ENCODE data around the gene RIOK1. TPM values are rescaled to one million over a fixed set of nuclear protein-coding genes. Genes with fewer than 3 reads are reported as not detected.
"Not testable (repeated sequence)": the region's sequence is repeated elsewhere in the genome, so short reads cannot be mapped to it uniquely, and the experiment has no call there.

RIOK1 gene
- total and polyA plus RNA-seq, 2 experiments from 2014 or later: 15.5 to 19.6 TPM

DNA sequence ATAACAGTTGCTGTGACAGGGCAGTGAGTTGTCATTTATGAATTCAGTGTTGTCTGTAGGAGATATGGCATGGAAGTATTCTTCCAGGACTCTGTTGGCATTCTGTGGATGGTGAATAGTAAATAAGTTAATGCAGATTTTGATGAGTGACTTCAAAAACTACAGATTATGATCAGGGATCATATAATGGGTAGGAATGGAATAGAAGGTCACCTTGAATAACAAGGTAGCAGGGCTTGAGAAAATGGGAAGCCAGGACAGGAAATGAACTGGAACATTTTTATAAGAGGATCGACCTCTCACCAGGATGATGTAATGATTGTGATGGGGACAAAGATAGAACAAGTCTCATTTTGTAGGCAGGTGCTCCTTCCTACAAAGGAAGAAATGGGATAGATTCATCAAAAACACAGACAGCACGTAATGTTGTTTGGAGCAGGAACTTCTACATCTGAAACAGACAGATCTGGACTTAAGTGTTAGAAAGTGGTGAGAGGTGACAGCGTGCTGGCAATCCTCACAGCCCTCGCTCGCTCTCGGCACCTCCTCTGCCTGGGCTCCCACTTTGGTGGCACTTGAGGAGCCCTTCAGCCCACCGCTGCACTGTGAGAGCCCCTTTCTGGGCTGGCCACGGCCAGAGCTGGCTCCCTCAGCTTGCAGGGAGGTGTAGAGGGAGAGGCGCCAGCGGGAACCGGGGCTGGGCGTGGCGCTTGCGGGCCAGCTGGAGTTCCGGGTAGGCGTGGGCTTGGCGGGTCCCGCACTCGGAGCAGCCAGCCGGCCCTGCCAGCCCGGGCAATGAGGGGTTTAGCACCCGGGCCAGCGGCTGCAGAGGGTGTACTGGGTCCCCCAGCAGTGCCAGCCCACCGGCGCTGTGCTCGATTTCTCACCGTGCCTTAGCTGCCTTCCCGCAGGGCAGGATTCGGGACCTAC lies 45.8 kb upstream of the RIOK1 start:
- Histone ChIP-seq H3K9me2 (replicated peaks; ENCODE audit: insufficient read depth) (no peaks in the 10 kb centered on the region), H3K9me3 (ENCODE audit: low read depth) (no peaks in the 10 kb centered on the region), H3K27me3 (no peaks in the 10 kb centered on the region), H3K36me3 (replicated peaks; ENCODE audit: insufficient read depth, low read depth) (no peaks in the 10 kb centered on the region), H3K27ac (no peak overlapping the region), H2AFZ (no peak overlapping the region), H3K79me2 (no peaks in the 10 kb centered on the region), H3K4me2 (no peak overlapping the region), H3K4me3 (no peak overlapping the region), H3K4me1 (ENCODE audit: insufficient read depth) (no peaks in the 10 kb centered on the region), H4K20me1 (ENCODE audit: insufficient read depth, poor library complexity, severe bottlenecking) (no peaks in the 10 kb centered on the region)
- 97% methylated on average over 28 of the region's 29 CpGs for WGBS (ENCODE audit: low lambda C conversion rate, missing lambda C conversion rate)
- TF ChIP-seq EZH2 (IDR thresholded peaks at IDR 0.05; ENCODE audit: borderline replicate concordance) (no peak), EZH2phosphoT487 (IDR thresholded peaks at IDR 0.05; ENCODE audit: low read depth, severe bottlenecking, unreplicated experiment) (no peak)
- TF ChIP-seq, protein P1, sequence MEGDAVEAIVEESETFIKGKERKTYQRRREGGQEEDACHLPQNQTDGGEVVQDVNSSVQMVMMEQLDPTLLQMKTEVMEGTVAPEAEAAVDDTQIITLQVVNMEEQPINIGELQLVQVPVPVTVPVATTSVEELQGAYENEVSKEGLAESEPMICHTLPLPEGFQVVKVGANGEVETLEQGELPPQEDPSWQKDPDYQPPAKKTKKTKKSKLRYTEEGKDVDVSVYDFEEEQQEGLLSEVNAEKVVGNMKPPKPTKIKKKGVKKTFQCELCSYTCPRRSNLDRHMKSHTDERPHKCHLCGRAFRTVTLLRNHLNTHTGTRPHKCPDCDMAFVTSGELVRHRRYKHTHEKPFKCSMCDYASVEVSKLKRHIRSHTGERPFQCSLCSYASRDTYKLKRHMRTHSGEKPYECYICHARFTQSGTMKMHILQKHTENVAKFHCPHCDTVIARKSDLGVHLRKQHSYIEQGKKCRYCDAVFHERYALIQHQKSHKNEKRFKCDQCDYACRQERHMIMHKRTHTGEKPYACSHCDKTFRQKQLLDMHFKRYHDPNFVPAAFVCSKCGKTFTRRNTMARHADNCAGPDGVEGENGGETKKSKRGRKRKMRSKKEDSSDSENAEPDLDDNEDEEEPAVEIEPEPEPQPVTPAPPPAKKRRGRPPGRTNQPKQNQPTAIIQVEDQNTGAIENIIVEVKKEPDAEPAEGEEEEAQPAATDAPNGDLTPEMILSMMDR (IDR thresholded peaks at IDR 0.05; ENCODE audit: poor library complexity): no peak
- no peak for DNase-seq (ENCODE audit: low spot score)

DNA sequence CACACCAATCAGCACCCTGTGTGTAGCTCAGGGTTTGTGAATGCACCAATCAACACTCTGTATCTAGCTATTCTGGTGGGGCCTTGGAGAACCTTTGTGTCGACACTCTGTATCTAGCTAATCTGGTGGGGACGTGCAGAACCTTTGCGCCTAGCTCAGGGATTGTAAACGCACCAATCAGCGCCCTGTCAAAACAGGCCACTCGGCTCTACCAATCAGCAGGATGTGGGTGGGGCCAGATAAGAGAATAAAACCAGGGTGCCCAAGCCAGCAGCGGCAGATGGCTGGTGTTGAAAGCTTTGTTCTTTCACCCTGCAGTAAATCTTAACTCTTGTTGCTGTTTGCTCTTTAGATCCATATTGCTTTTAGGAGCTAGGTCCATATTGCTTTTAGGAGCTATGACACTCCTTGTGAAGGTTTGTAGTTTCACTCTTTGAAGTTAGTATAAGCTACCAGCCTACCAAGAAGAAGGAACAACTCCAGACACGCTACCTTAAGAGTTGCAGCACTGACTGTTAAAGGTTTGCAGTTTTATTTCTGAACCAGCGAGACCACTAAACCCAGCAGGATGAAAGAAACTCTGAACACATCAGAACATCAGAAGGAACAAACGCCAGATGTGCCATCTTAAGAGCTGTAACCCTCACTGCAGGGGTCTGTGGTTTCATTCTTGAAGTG lies 44.7 kb upstream of the RIOK1 start:
- DNase-seq (ENCODE audit: low spot score); H3K27ac ChIP-seq; H3K4me3 ChIP-seq; H3K4me1 ChIP-seq (ENCODE audit: insufficient read depth); H3K9me2 ChIP-seq (replicated peaks; ENCODE audit: insufficient read depth); H3K9me3 ChIP-seq (ENCODE audit: low read depth); H3K79me2 ChIP-seq; H3K36me3 ChIP-seq (replicated peaks; ENCODE audit: insufficient read depth, low read depth); H3K27me3 ChIP-seq; H3K4me2 ChIP-seq; H2AFZ ChIP-seq; H4K20me1 ChIP-seq (ENCODE audit: insufficient read depth, poor library complexity, severe bottlenecking): not testable (repeated sequence)
- 84% methylated on average over 10 of the region's 10 CpGs for WGBS (ENCODE audit: low lambda C conversion rate, missing lambda C conversion rate)

DNA sequence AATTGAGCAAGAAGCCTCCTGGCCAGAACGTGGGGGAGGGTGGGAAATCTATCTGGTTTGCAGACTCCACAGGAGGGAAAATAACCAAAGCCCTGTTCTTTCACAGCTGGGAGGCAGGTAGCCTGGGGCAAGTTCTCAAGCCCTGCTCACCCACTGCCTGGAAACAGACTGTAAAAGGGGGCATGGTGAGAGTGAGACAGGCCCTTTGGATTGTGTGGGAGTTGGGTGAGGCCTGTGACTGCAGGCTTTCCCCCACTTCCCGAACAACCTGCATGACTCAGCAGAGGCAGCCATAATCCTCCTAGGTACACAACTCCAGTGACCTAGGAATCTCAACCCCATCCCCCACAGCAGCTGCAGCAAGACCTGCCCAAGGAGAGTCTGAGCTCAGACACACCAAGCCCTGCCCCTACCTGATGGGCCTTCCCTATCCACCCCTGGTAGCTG lies 42.0 kb upstream of the RIOK1 start:
- not testable (repeated sequence) for H3K9me2 ChIP-seq (replicated peaks; ENCODE audit: insufficient read depth); H3K27me3 ChIP-seq; H3K9me3 ChIP-seq (ENCODE audit: low read depth); H3K4me3 ChIP-seq; H3K79me2 ChIP-seq; H3K4me2 ChIP-seq; H4K20me1 ChIP-seq (ENCODE audit: insufficient read depth, poor library complexity, severe bottlenecking); H3K4me1 ChIP-seq (ENCODE audit: insufficient read depth); H3K36me3 ChIP-seq (replicated peaks; ENCODE audit: insufficient read depth, low read depth); H2AFZ ChIP-seq
- peak overlapping the region; percentile 23 for H3K27ac ChIP-seq
- 8% methylated on average over 2 of the region's 2 CpGs for WGBS (ENCODE audit: low lambda C conversion rate, missing lambda C conversion rate)
- peak; percentile 42 for DNase-seq (ENCODE audit: low spot score)

DNA sequence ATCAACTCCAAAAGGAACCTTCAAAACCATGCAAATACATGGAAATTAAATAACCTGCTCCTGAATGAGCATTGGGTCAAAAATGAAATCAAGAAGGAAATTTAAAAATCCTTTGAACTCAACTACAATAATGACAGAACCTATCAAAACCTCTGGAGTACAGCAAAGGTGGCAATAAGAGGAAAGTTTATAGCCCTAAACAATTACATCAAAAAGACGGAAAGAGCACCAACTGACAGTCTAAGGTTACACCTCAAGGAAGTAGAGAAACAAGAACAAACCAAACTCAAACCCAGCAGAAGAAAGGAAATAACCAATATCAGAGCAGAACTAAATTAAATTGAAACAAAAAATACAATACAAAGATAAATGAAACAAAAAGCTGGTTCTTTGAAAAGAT lies 39.0 kb upstream of the RIOK1 start:
- not testable (repeated sequence) for H3K4me2 ChIP-seq; H3K36me3 ChIP-seq (replicated peaks; ENCODE audit: insufficient read depth, low read depth); H3K79me2 ChIP-seq; H3K27ac ChIP-seq; DNase-seq (ENCODE audit: low spot score); H3K9me3 ChIP-seq (ENCODE audit: low read depth); H2AFZ ChIP-seq; H3K9me2 ChIP-seq (replicated peaks; ENCODE audit: insufficient read depth); H4K20me1 ChIP-seq (ENCODE audit: insufficient read depth, poor library complexity, severe bottlenecking); H3K4me1 ChIP-seq (ENCODE audit: insufficient read depth); H3K4me3 ChIP-seq; H3K27me3 ChIP-seq
- WGBS (ENCODE audit: low lambda C conversion rate, missing lambda C conversion rate): 72% methylated on average over 1 of the region's 1 CpG

DNA sequence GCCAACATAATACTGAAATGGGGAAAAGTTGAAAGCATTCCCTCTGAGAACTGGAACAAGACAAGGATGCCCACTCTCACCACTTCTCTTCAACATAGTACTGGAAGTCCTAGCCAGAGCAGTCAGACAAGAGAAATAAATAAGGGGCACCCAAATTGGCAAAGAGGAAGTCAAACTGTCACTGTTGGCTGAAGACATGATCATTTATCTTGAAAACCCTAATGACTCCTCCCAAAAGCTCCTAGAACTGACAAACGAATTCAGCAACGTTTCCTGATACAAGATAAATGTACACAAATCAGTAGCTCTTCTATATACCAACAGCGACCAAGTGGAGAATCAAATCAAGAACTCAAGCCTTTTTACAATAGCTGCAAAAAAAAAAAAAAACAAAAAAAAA lies 37.7 kb upstream of the RIOK1 start:
- H3K4me1 ChIP-seq (ENCODE audit: insufficient read depth); H3K27me3 ChIP-seq; H3K27ac ChIP-seq; H3K79me2 ChIP-seq; H3K9me2 ChIP-seq (replicated peaks; ENCODE audit: insufficient read depth); H2AFZ ChIP-seq; H3K36me3 ChIP-seq (replicated peaks; ENCODE audit: insufficient read depth, low read depth); H4K20me1 ChIP-seq (ENCODE audit: insufficient read depth, poor library complexity, severe bottlenecking); H3K9me3 ChIP-seq (ENCODE audit: low read depth); DNase-seq (ENCODE audit: low spot score); H3K4me2 ChIP-seq; H3K4me3 ChIP-seq: not testable (repeated sequence)
- 91% methylated on average over 3 of the region's 3 CpGs for WGBS (ENCODE audit: low lambda C conversion rate, missing lambda C conversion rate)

All from hepatocyte (in vitro differentiated cells).